ENCODE data around the gene HSPA6. TPM values are rescaled to one million over a fixed set of nuclear protein-coding genes. Genes with fewer than 3 reads are reported as not detected.

The HSPA6 gene
- total and polyA plus RNA-seq, 10 of the 15 experiments (the other 5 are each of a cell fraction or from before 2014, with no cell fraction given), result 0.05 to 8.8 (median 0.66) TPM

- Histone ChIP-seq H3K9me3 (replicated peaks; ENCODE audit: control insufficient read depth, insufficient read depth, low read length) (no peaks in the 10 kb centered on the region), H4K20me1 (ENCODE audit: control insufficient read depth, insufficient read depth) (no peaks in the 10 kb centered on the region), H3K4me2 (ENCODE audit: control insufficient read depth, insufficient read depth) (no peak overlapping the region), H3K4me3 (no peak overlapping the region), H3K79me2 (ENCODE audit: control insufficient read depth, insufficient read depth, low read length) (no peaks in the 10 kb centered on the region), H3K36me3 (ENCODE audit: control insufficient read depth in 2 of 2, insufficient read depth in 2 of 2, low read length in 1 of 2) (no peaks in the 10 kb centered on the region), H3K9ac (ENCODE audit: control insufficient read depth, insufficient read depth, low read length) (no peak overlapping the region), H3K27ac (ENCODE audit: control insufficient read depth, insufficient read depth) (no peak overlapping the region), H3K4me1 (ENCODE audit: control insufficient read depth, insufficient read depth, low read length) (no peaks in the 10 kb centered on the region), H3K27me3 (replicated peaks in 1 of 2; ENCODE audit: control insufficient read depth in 2 of 2, insufficient read depth in 2 of 2, low read length in 1 of 2) (no peaks in the 10 kb centered on the region), H2AFZ (ENCODE audit: control insufficient read depth, low read depth, low read length) (no peak overlapping the region)
- RAD21 ChIA-PET (ENCODE audit: unreplicated experiment), result interaction anchor here (0.6 to 2.4 kb wide), 5 partner anchors 9 to 1490 kb away, joined by 3 to 8 read pairs (median 4); no protein-coding TSS in a partner anchor
- no TSS peak for BruUV-seq (replicated peaks)
- no peak for TF ChIP-seq ZNF592 (IDR thresholded peaks at IDR 0.05)
- no peak for TF ChIP-seq MEF2B (IDR thresholded peaks at IDR 0.05; ENCODE audit: partially characterized antibody, poor library complexity, severe bottlenecking)
- 0 out of 2 replicates have a peak, but pooled peaks have one; percentile 14 for TF ChIP-seq ATF2 (IDR thresholded peaks at IDR 0.05; ENCODE audit: low read length)
- TF ChIP-seq RCOR1 (conservative IDR thresholded peaks at IDR 0.05; ENCODE audit: low read depth, low read length), result no peak
- 0 out of 2 replicates have a peak, but pooled peaks have one; percentile 13 for TF ChIP-seq JUNB (IDR thresholded peaks at IDR 0.05)
- TF ChIP-seq RUNX3 (IDR thresholded peaks at IDR 0.05; ENCODE audit: low read length), result peak; percentile 53; the same call in 1 of the 2 replicates
- FAIRE-seq, result no peak
- POLR2A ChIA-PET, result interaction anchor here (0.5 kb wide), 1 partner anchor 269 kb away, joined by 3 read pairs; the partner anchor contains the start of gene TOMM40L
- intact Hi-C loops (cut with micrococcal nuclease; ENCODE audit: unreplicated experiment), result no loop called here
- 0% methylated on average over 3 of the region's 3 CpGs for WGBS (ENCODE audit: insufficient coverage, insufficient replicate concordance, low lambda C conversion rate, missing lambda C conversion rate)
- ATAC-seq, result peak; percentile 58
- SMC1A ChIA-PET (ENCODE audit: uncharacterized antibody, unreplicated experiment), result interaction anchor here (0.9 to 2.4 kb wide), 2 partner anchors 8 to 12 kb away, joined by 4 to 5 read pairs; no protein-coding TSS in a partner anchor
- no peak for DNase-seq (ENCODE audit: low read depth, low spot score)
- in situ Hi-C loops (cut with MboI), result no loop called here
- CTCF ChIA-PET, result interaction anchor here (1.5 kb wide), 1 partner anchor 11 kb away, joined by 6 read pairs; no protein-coding TSS in a partner anchor
Measured at GRCh38 chr1:161494091-161494735, 30.1 kb upstream of the HSPA6 start.

Data from GM12878 (cell line).